SK-N-SH (cell line): ENCODE results near the gene CASKIN2.

Experiments used
- FOXJ3 ChIP-seq: sonication (generic); formaldehyde crosslinking; IDR thresholded peaks from 2 replicates; pipeline ENCODE4 v1.5.1; 2020; ENCODE audit warnings: mild to moderate bottlenecking, missing genetic modification reagents
- MEF2A ChIP-seq: IDR thresholded peaks from 2 replicates; pipeline ENCODE4 v1.4.0; 2012; ENCODE audit warnings: low read depth, borderline replicate concordance
- NFIC ChIP-seq: IDR thresholded peaks from 2 replicates; pipeline ENCODE4 v1.4.0; 2012; ENCODE audit warnings: borderline replicate concordance
- POLR2AphosphoS5 ChIP-seq: IDR thresholded peaks from 2 replicates; pipeline ENCODE4 v1.6.1; 2012; ENCODE audit warnings: low read depth, low read length
- RAD21 ChIP-seq: IDR thresholded peaks from 2 replicates; pipeline ENCODE4 v1.6.1; 2012; ENCODE audit warnings: mild to moderate bottlenecking, low read length
- TF ChIP-seq, protein P1 (sequence below): fragments of 200-600 bp; sonication (generic); IDR thresholded peaks from 2 replicates; pipeline ENCODE4 v1.6.1; 2017; ENCODE audit warnings: antibody characterized with exemption, mild to moderate bottlenecking, moderate library complexity
- TF ChIP-seq, protein P2 (sequence below): IDR thresholded peaks from 2 replicates; pipeline ENCODE4 v1.4.0; 2012; ENCODE audit warnings: low read depth
- TF ChIP-seq, protein P3 (sequence below): IDR thresholded peaks from 2 replicates; pipeline ENCODE4; 2012

DNA sequence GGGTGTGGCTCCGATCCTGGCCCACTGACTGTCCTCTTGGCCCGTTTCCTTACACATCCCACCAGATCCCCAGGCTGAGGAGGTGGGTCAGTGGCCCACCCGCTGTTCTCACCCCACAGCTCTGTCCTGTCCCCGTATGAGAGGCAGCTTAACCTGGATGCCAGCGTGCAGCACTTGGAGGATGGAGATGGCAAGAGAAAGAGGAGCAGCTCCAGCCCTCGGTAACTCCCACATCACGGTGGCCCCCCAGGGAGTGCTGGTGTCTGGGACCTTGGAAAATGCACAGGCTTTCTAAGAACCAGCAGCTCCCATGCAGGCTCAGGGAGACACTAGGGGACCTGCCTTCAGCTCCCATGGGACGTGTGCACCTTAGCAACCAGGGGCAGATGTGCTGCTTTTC, 6.0 kb upstream of the CASKIN2 start:
- TF ChIP-seq, protein P1, sequence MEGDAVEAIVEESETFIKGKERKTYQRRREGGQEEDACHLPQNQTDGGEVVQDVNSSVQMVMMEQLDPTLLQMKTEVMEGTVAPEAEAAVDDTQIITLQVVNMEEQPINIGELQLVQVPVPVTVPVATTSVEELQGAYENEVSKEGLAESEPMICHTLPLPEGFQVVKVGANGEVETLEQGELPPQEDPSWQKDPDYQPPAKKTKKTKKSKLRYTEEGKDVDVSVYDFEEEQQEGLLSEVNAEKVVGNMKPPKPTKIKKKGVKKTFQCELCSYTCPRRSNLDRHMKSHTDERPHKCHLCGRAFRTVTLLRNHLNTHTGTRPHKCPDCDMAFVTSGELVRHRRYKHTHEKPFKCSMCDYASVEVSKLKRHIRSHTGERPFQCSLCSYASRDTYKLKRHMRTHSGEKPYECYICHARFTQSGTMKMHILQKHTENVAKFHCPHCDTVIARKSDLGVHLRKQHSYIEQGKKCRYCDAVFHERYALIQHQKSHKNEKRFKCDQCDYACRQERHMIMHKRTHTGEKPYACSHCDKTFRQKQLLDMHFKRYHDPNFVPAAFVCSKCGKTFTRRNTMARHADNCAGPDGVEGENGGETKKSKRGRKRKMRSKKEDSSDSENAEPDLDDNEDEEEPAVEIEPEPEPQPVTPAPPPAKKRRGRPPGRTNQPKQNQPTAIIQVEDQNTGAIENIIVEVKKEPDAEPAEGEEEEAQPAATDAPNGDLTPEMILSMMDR = no peak
- TF ChIP-seq POLR2AphosphoS5 = no peak
- TF ChIP-seq MEF2A = no peak
- no peak for TF ChIP-seq RAD21
- TF ChIP-seq, protein P2, sequence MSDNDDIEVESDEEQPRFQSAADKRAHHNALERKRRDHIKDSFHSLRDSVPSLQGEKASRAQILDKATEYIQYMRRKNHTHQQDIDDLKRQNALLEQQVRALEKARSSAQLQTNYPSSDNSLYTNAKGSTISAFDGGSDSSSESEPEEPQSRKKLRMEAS = no peak
- no peak for TF ChIP-seq NFIC
- TF ChIP-seq FOXJ3 = no peak
- TF ChIP-seq, protein P3, sequence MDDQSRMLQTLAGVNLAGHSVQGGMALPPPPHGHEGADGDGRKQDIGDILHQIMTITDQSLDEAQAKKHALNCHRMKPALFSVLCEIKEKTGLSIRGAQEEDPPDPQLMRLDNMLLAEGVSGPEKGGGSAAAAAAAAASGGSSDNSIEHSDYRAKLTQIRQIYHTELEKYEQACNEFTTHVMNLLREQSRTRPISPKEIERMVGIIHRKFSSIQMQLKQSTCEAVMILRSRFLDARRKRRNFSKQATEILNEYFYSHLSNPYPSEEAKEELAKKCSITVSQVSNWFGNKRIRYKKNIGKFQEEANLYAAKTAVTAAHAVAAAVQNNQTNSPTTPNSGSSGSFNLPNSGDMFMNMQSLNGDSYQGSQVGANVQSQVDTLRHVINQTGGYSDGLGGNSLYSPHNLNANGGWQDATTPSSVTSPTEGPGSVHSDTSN = no peak
